Measurements from ENCODE around the gene ETS1.

The ETS1 gene

GRCh38 chr11:128424851-128425285, 162.5 kb downstream of the ETS1 start:
- Histone ChIP-seq H3K27ac (peak overlapping the region; percentile 63 to 84), H3K4me3 (peak overlapping the region; percentile 16)
- no peak for TF ChIP-seq CTCF (IDR thresholded peaks at IDR 0.05)
- peak; percentile 87 for DNase-seq (ENCODE audit: low spot score)

DNA sequence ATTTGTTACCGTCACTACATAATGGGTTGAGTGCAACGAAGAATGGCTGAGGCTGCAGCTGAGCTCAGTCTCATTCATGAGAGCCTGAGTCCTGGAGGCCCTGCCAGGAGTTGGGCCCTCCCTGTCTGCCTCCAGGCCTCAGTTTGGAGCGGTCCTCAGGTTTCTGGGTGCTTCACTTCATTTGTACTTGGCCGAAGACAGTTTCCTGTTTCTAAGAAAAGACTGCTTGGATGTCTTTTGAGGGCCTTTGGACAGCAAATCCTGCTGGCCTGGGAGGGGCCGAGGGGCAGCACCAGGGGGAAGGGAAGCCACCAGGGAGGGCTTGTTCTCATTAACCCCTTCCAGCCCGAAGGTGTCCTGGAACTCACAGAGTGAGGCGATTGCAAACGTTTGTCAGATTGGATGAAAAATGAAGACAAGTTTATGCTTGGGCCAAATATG, 163.1 kb downstream of the ETS1 start:
- H3K27ac ChIP-seq, result peak overlapping the region; percentile 63 to 84
- no peak for TF ChIP-seq CTCF (IDR thresholded peaks at IDR 0.05)
- peak overlapping the region; percentile 8 for H3K4me3 ChIP-seq
- DNase-seq (ENCODE audit: low spot score), result peak; percentile 84

DNA sequence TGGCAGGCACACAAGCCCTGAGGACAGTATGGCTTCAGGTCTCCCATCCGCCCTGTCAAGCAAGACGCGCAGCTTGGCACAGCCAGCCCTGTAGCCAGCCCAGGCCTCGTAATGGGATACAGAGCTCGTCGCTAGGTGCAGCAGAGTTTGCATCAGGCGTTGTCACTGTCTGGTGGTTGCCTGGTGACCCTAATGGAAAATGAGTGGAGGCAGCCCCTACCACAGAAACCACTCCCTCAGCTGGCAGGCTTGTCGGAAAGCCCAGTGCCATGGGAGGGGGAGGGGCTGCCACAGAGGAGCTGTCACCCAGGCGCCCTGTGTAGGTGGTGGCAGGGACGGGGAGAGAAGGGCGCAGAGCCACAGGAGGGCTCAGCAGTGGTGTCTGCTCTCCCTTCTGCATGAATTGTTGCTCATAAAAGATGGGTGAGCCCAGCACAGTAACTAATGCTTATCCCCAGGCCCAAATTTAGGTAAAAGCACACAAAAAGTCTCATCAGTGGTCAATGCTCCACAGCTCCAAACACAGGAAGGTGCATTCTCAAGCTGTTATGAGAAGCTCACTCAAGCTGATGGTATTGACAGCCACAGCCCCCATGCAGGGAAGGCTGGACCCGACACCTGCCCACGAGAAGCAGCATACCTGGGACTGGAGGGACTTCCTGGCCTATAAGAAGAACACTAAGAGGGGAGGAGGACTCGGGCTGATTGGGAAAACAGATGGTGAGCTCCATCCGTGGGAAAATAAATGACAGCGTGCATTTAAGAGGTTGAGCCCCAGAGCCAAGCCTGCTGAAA, 164.6 kb downstream of the ETS1 start:
- peak overlapping the region; percentile 63 to 84 for H3K27ac ChIP-seq
- DNase-seq (ENCODE audit: low spot score), result peak; percentile 72

DNA sequence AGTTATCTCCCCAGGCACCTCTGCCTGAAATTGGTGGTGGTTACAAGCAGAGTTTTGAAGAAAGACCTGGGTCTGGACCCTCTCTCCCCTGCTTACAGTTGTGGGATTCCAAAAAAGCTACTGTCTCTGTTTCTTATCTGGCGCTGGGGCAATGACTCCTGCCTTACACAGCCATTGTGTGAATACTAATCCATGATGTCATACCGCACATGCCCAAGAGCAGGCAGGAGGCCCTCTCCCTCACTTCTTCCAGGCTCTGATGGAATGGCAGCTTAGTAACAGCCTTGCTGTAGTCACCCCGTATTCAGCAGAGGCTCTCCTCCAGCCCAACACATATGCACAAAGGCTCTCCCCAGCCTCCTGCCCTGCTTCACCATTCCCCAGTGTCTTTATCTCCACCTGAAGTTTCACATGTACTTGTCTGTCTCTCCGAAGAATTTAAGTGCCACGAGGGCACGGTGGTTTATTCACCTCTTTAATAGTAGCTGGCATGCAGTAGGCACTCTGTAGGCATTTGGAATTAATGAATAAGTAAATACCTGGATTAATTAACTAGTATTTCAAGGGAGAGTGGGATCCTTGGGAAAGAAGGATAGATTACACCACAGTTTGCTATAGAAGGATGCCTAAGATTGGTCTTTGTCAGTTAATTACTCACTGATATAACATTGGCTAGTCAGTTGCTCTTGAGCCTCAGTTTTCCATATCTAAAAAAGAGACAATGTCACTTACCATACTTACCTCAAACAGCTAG, 165.6 kb downstream of the ETS1 start:
- TF ChIP-seq CTCF (IDR thresholded peaks at IDR 0.05), result no peak
- no peak for DNase-seq (ENCODE audit: low spot score)
- Histone ChIP-seq H3K4me3 (no peak overlapping the region), H3K27ac (no peak overlapping the region)

More for the DNA sequence above, 164.6 kb downstream of the ETS1 start:
- H3K4me3 ChIP-seq, result no peak overlapping the region
- no peak for TF ChIP-seq CTCF (IDR thresholded peaks at IDR 0.05)

DNA sequence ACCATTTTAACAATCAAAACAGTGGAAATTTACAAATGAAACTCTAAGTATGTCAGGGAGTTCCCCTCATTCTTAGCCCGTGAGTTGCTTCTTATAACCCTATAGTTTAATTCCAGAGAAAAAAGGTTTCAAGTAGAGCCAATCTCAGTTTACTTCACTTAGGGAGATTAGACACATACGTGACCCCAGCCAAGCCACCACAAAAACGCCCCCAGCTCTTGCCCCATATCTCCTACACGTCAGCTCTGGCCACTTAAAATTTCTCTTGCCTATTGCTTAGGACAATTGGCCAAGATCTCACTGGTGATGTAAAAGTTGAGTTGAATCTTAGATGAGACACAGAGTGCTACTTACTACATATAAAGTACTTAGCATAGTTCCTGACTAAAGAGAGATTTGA, 166.4 kb downstream of the ETS1 start:
- no peak for TF ChIP-seq CTCF (IDR thresholded peaks at IDR 0.05)
- no peak overlapping the region for H3K4me3 ChIP-seq
- no peak for DNase-seq (ENCODE audit: low spot score)
- no peak overlapping the region for H3K27ac ChIP-seq

- no peak for DNase-seq (ENCODE audit: low spot score)
- TF ChIP-seq CTCF (IDR thresholded peaks at IDR 0.05), result no peak
- no peak overlapping the region for H3K4me3 ChIP-seq
- no peak overlapping the region for H3K27ac ChIP-seq
These were observed 167.1 kb downstream of the ETS1 start for GRCh38 chr11:128420265-128420664.

Data from coronary artery (tissue), 2 donors.